HUES6 (cell line): Measurements from ENCODE around the gene CBX4.

Experiments
- H3K27ac ChIP-seq: 2 replicates; pipeline ENCODE4 v1.7.0; 2013; ENCODE audit warnings: low read depth, mild to moderate bottlenecking, low read length, inconsistent platforms
- H3K27me3 ChIP-seq: 2 replicates; pipeline ENCODE4 v1.6.1; 2013; ENCODE audit warnings: low read length; ENCODE audit not compliant: control insufficient read depth, insufficient read depth
- H3K36me3 ChIP-seq: 2 replicates; pipeline ENCODE4 v1.6.1; 2013; ENCODE audit warnings: low read length; ENCODE audit not compliant: control insufficient read depth, insufficient read depth
- H3K4me1 ChIP-seq: 2 replicates; pipeline ENCODE4 v1.6.1; 2013; ENCODE audit warnings: low read length; ENCODE audit not compliant: control insufficient read depth, insufficient read depth
- H3K4me3 ChIP-seq: 2 replicates; pipeline ENCODE4 v1.5.1; 2013; ENCODE audit warnings: low read depth, low read length
- H3K9ac ChIP-seq: one replicate; pipeline ENCODE4 v1.6.1; 2013; ENCODE audit warnings: mild to moderate bottlenecking, low read length
- H3K9me3 ChIP-seq: 2 replicates; pipeline ENCODE4 v1.6.1; 2013; ENCODE audit warnings: low read depth, low read length; ENCODE audit not compliant: control insufficient read depth, insufficient read depth

The CBX4 gene

GRCh38 chr17:79825580-79825921, 13.7 kb downstream of the CBX4 start:
- H3K9me3 ChIP-seq, result no peaks in the 10 kb centered on the region
- H3K27ac ChIP-seq, result no peak overlapping the region
- peaks cover 2% of the 10 kb centered on the region; the same call in 1 of the 2 replicates for H3K4me1 ChIP-seq
- no peak overlapping the region for H3K4me3 ChIP-seq
- no peak overlapping the region for H3K9ac ChIP-seq
- no peaks in the 10 kb centered on the region for H3K36me3 ChIP-seq
- peaks cover 94% of the 10 kb centered on the region for H3K27me3 ChIP-seq

- H3K27me3 ChIP-seq, result peaks cover 94% of the 10 kb centered on the region
- no peak overlapping the region for H3K27ac ChIP-seq
- no peaks in the 10 kb centered on the region for H3K4me1 ChIP-seq
- no peaks in the 10 kb centered on the region for H3K36me3 ChIP-seq
- H3K9ac ChIP-seq, result no peak overlapping the region
- H3K9me3 ChIP-seq, result no peaks in the 10 kb centered on the region
- H3K4me3 ChIP-seq, result no peak overlapping the region
Measured at GRCh38 chr17:79824893-79825579, 14.2 kb downstream of the CBX4 start.

GRCh38 chr17:79824234-79824633, 15.0 kb downstream of the CBX4 start:
- Histone ChIP-seq H3K27me3 (peaks cover 94% of the 10 kb centered on the region), H3K4me1 (no peaks in the 10 kb centered on the region), H3K9me3 (no peaks in the 10 kb centered on the region), H3K27ac (no peak overlapping the region), H3K4me3 (no peak overlapping the region), H3K9ac (no peak overlapping the region), H3K36me3 (no peaks in the 10 kb centered on the region)

- no peaks in the 10 kb centered on the region for H3K36me3 ChIP-seq
- no peak overlapping the region for H3K4me3 ChIP-seq
- no peak overlapping the region for H3K9ac ChIP-seq
- peaks cover 95% of the 10 kb centered on the region for H3K27me3 ChIP-seq
- no peaks in the 10 kb centered on the region for H3K4me1 ChIP-seq
- no peaks in the 10 kb centered on the region for H3K9me3 ChIP-seq
- no peak overlapping the region for H3K27ac ChIP-seq
Measured at GRCh38 chr17:79822583-79823124, 16.6 kb downstream of the CBX4 start.

- Histone ChIP-seq H3K36me3 (no peaks in the 10 kb centered on the region), H3K27ac (no peak overlapping the region), H3K4me1 (no peaks in the 10 kb centered on the region), H3K4me3 (no peak overlapping the region), H3K27me3 (peaks cover 95% of the 10 kb centered on the region), H3K9me3 (no peaks in the 10 kb centered on the region), H3K9ac (no peak overlapping the region)
Measured at GRCh38 chr17:79821331-79822095, 17.7 kb downstream of the CBX4 start.

- no peaks in the 10 kb centered on the region for H3K36me3 ChIP-seq
Measured at GRCh38 chr17:79820959-79821330, 18.3 kb downstream of the CBX4 start.

GRCh38 chr17:79819534-79820276, 19.5 kb downstream of the CBX4 start:
- Histone ChIP-seq H3K36me3 (no peaks in the 10 kb centered on the region), H3K9ac (no peak overlapping the region), H3K27me3 (peaks cover 95% of the 10 kb centered on the region), H3K4me3 (no peak overlapping the region), H3K4me1 (no peaks in the 10 kb centered on the region; the same call in 1 of the 2 replicates), H3K27ac (no peak overlapping the region), H3K9me3 (no peaks in the 10 kb centered on the region)

More at GRCh38 chr17:79820959-79821330, 18.3 kb downstream of the CBX4 start:
- no peak overlapping the region for H3K27ac ChIP-seq
- H3K27me3 ChIP-seq, result peaks cover 95% of the 10 kb centered on the region
- no peaks in the 10 kb centered on the region for H3K4me1 ChIP-seq
- H3K9ac ChIP-seq, result no peak overlapping the region
- no peaks in the 10 kb centered on the region for H3K9me3 ChIP-seq
- no peak overlapping the region for H3K4me3 ChIP-seq

- no peak overlapping the region for H3K27ac ChIP-seq
- no peaks in the 10 kb centered on the region for H3K36me3 ChIP-seq
- no peak overlapping the region for H3K9ac ChIP-seq
- H3K27me3 ChIP-seq, result peaks cover 95% of the 10 kb centered on the region
- no peaks in the 10 kb centered on the region for H3K9me3 ChIP-seq
- peaks cover 5% of the 10 kb centered on the region for H3K4me1 ChIP-seq
- no peak overlapping the region for H3K4me3 ChIP-seq
Measured at GRCh38 chr17:79819085-79819484, 20.2 kb downstream of the CBX4 start.

GRCh38 chr17:79818026-79818758, 21.0 kb downstream of the CBX4 start:
- Histone ChIP-seq H3K27me3 (peaks cover 94% of the 10 kb centered on the region), H3K9ac (no peak overlapping the region), H3K4me3 (no peak overlapping the region)

GRCh38 chr17:79815836-79816461, 23.3 kb downstream of the CBX4 start:
- Histone ChIP-seq H3K27me3 (peaks cover 95% of the 10 kb centered on the region), H3K9me3 (no peaks in the 10 kb centered on the region), H3K27ac (no peak overlapping the region), H3K36me3 (no peaks in the 10 kb centered on the region), H3K4me1 (peaks cover 22% of the 10 kb centered on the region), H3K9ac (no peak overlapping the region), H3K4me3 (peak overlapping the region; percentile 42; the same call in 1 of the 2 replicates)

More at GRCh38 chr17:79818026-79818758, 21.0 kb downstream of the CBX4 start:
- Histone ChIP-seq H3K36me3 (no peaks in the 10 kb centered on the region), H3K9me3 (no peaks in the 10 kb centered on the region), H3K27ac (no peak overlapping the region), H3K4me1 (peaks cover 5% of the 10 kb centered on the region)
